Suprapubic skin (tissue), 4 donors: ENCODE measurements around the gene RFC4. TPM values are rescaled to one million over a fixed set of nuclear protein-coding genes. Genes with fewer than 3 reads are reported as not detected.

ENCODE experiments used
- DNase-seq, 2 donors: peaks; one replicate each; pipeline ENCODE4 v3.0.0-alpha.2; 2019; ENCODE audit warnings: low spot score in 2 of 2
- H3K27ac ChIP-seq: fragments of 200-600 bp; sonication (generic); one replicate; pipeline ENCODE4 v1.5.1; 2019
- H3K27me3 ChIP-seq: fragments of 200-600 bp; sonication (generic); one replicate; pipeline ENCODE4 v1.5.1; 2019
- H3K36me3 ChIP-seq: fragments of 200-600 bp; sonication (generic); one replicate; pipeline ENCODE4 v1.5.1; 2019
- H3K4me1 ChIP-seq: fragments of 200-600 bp; sonication (generic); one replicate; pipeline ENCODE4 v1.5.1; 2019
- H3K4me3 ChIP-seq: fragments of 200-600 bp; sonication (generic); one replicate; pipeline ENCODE4 v1.5.1; 2019; ENCODE audit warnings: mild to moderate bottlenecking
- H3K9me3 ChIP-seq: fragments of 200-600 bp; sonication (generic); one replicate; pipeline ENCODE4 v1.5.1; 2019
- CTCF ChIP-seq, 2 donors: fragments of 200-600 bp in 1 of 2; fragments of 450-650 bp in 1 of 2; sonication (generic) in 1 of 2; IDR thresholded peaks; one replicate each; pipeline ENCODE4 v1.5.1; 2016 to 2019; ENCODE audit warnings: antibody characterized with exemption in 2 of 2, mild to moderate bottlenecking in 1 of 2, moderate library complexity in 1 of 2
- EP300 ChIP-seq: sonication (generic); formaldehyde crosslinking; IDR thresholded peaks from one replicate; pipeline ENCODE4 v1.6.1; 2017; ENCODE audit warnings: antibody characterized with exemption
- POLR2A ChIP-seq, 2 donors: fragments of 450-650 bp; IDR thresholded peaks; one replicate each; pipeline ENCODE4 v1.6.1; 2017; ENCODE audit warnings: antibody characterized with exemption in 2 of 2, mild to moderate bottlenecking in 2 of 2, moderate library complexity in 2 of 2
- POLR2AphosphoS5 ChIP-seq, 3 donors: sonication (generic); formaldehyde crosslinking; IDR thresholded peaks; one replicate each; pipeline ENCODE4 v1.6.1; 2017; ENCODE audit warnings: antibody characterized with exemption in 3 of 3
- WGBS: methylation state at CpG from one replicate; pipeline ENCODE4 v1.1.5; 2018; 5-methylcytosine and 5-hydroxymethylcytosine counted together
- total RNA-seq, 4 donors: library from RNA; depleted of rRNA; stranded (reverse); fragments of >200 nt; gene quantifications; one replicate each; pipeline ENCODE4 v1.1.0, GENCODE V29; 2016

RFC4 gene
- total RNA-seq, 4 donors from 2014 or later = 9.6 to 22.3 (median 15.8) TPM

GRCh38 chr3:186750316-186750715, 56.0 kb downstream of the RFC4 start:
- Histone ChIP-seq H3K4me3 (no peak overlapping the region), H3K27ac (no peak overlapping the region), H3K36me3 (no peaks in the 10 kb centered on the region), H3K9me3 (no peaks in the 10 kb centered on the region), H3K4me1 (peaks cover 10% of the 10 kb centered on the region), H3K27me3 (no peaks in the 10 kb centered on the region)
- WGBS = 95% methylated on average over 2 of the region's 2 CpGs
- TF ChIP-seq EP300 (no peak), POLR2A (IDR thresholded peaks at IDR 0.05) (no peak), CTCF (IDR thresholded peaks at IDR 0.05) (no peak), POLR2AphosphoS5 (IDR thresholded peaks at IDR 0.05) (no peak)
- no peak for DNase-seq

DNA sequence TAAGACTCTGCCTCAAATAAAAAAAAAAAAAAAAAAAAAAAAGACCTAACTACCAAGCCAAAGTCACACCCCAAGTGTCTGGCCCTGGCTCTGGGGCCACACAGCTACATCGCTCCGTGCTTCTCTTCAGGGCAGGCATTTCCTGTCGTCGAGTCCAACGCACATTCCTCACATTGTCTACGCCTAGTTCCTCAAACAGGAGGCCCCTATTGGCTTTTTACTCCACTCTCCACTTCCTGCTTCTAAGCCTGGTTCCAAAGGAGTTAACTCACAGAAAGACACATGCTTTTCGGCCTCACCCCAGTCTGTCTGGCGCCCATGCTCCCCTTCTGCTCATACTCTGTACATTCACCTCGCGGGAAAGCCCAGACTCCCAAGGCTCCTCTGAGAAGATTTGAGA, 60.3 kb downstream of the RFC4 start:
- Histone ChIP-seq H3K4me1 (peaks cover 3% of the 10 kb centered on the region), H3K9me3 (no peaks in the 10 kb centered on the region), H3K27ac (no peak overlapping the region), H3K36me3 (no peaks in the 10 kb centered on the region), H3K27me3 (no peaks in the 10 kb centered on the region), H3K4me3 (no peak overlapping the region)
- DNase-seq = no peak
- TF ChIP-seq CTCF (IDR thresholded peaks at IDR 0.05) (no peak), POLR2AphosphoS5 (IDR thresholded peaks at IDR 0.05) (no peak), POLR2A (IDR thresholded peaks at IDR 0.05) (no peak), EP300 (no peak)
- WGBS = 18% methylated on average over 10 of the region's 10 CpGs

GRCh38 chr3:186743666-186744065, 62.6 kb downstream of the RFC4 start:
- no peak for DNase-seq

DNA sequence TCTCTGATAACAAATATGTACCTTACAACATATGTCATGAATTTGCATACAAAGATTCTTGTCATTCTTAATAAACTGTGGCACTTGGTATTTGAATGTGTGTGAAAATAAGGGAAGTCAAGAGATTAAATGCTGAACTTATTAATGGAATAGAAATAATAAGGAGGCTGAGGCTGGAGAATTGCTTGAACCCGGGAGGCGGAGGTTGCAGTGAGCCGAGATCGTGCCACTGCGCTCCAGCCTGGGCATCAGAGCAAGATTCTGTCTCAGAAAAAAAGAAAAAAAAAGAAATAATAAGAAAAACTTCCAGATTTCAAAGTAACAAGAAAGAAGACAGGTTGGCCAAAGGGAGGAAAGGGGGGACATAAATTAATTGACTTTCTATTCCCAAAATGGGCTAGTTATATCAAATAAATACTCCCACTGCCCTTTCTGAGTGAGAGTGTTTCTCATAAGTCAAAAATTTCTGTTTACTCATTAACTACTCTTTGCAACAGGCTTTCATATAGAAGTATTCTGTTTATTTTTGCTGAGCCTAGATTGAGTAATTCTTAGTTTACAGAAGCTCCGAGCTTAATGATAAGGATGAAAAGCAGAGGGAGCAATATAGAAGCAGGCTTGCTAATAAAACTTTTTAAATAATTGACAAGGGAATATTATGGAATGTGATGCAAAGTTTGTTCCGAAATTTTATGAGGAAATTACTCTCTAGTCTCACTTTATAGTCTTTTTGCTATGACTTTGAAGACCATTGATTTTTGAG, 63.5 kb downstream of the RFC4 start:
- no peak for DNase-seq
- H3K4me3 ChIP-seq = no peak overlapping the region
- WGBS = 92% methylated on average over 7 of the region's 7 CpGs
- peaks cover 2% of the 10 kb centered on the region for H3K27me3 ChIP-seq
- H3K36me3 ChIP-seq = no peaks in the 10 kb centered on the region
- no peak overlapping the region for H3K27ac ChIP-seq
- no peak for TF ChIP-seq POLR2A (IDR thresholded peaks at IDR 0.05)
- no peak for TF ChIP-seq POLR2AphosphoS5 (IDR thresholded peaks at IDR 0.05)
- no peak for TF ChIP-seq CTCF (IDR thresholded peaks at IDR 0.05)
- TF ChIP-seq EP300 = no peak
- peaks cover 3% of the 10 kb centered on the region for H3K4me1 ChIP-seq
- H3K9me3 ChIP-seq = no peaks in the 10 kb centered on the region

More at GRCh38 chr3:186743666-186744065, 62.6 kb downstream of the RFC4 start:
- Histone ChIP-seq H3K27ac (no peak overlapping the region), H3K4me1 (peaks cover 3% of the 10 kb centered on the region), H3K4me3 (no peak overlapping the region), H3K36me3 (no peaks in the 10 kb centered on the region), H3K9me3 (no peaks in the 10 kb centered on the region), H3K27me3 (peaks cover 2% of the 10 kb centered on the region)
- TF ChIP-seq EP300 (no peak), POLR2A (IDR thresholded peaks at IDR 0.05) (no peak), POLR2AphosphoS5 (IDR thresholded peaks at IDR 0.05) (no peak), CTCF (IDR thresholded peaks at IDR 0.05) (no peak)
- WGBS = 52% methylated on average over 3 of the region's 3 CpGs

Other genes starting within 250 kb of the RFC4 start
- 10 to 100 TPM; 16.6 to 19.8 (median 17.6) TPM for gene TBCCD1, start 239.1 kb downstream of the RFC4 start, total RNA-seq
- 10 to 100 TPM; 30.3 to 35.9 (median 30.9) TPM for gene DNAJB11, start 235.8 kb downstream of the RFC4 start, total RNA-seq
- gene AHSG, start 193.4 kb downstream of the RFC4 start, total RNA-seq = under 1 TPM in 2 of 4 donors, not detected in 2; 0.30 to 0.97 TPM
- gene FETUB, start 166.1 kb downstream of the RFC4 start, total RNA-seq = 10 to 100 TPM in 2 of 4 donors, 1 to 10 TPM in 2; 3.9 to 16.0 (median 10.4) TPM
- gene HRG, start 140.5 kb downstream of the RFC4 start, total RNA-seq = under 1 TPM in 1 of 4 donors, not detected in 3; 0.30 TPM
- 1 to 10 TPM in 1 of 4 donors, under 1 TPM in 1, not detected in 2; 0.44 to 1.9 TPM for gene KNG1, start 89.1 kb downstream of the RFC4 start, total RNA-seq
- gene EIF4A2, start 22.9 kb downstream of the RFC4 start, total RNA-seq = 100 to 1,000 TPM; 209 to 410 (median 291) TPM
- gene ADIPOQ, start 36.2 kb upstream of the RFC4 start, total RNA-seq = 10 to 100 TPM; 10.7 to 21.6 (median 19.7) TPM
- 10 to 100 TPM; 23.9 to 42.2 (median 31.9) TPM for gene ST6GAL1, start 124.0 kb upstream of the RFC4 start, total RNA-seq